ENCODE results near the gene ORAI1. TPM values are rescaled to one million over a fixed set of nuclear protein-coding genes. Genes with fewer than 3 reads are reported as not detected.
"Not testable (repeated sequence)": the region's sequence is repeated elsewhere in the genome, so short reads cannot be mapped to it uniquely, and the experiment has no call there.

ORAI1 gene
- total RNA-seq, 4 donors from 2014 or later, result 6.8 to 15.4 (median 10.7) TPM

DNA sequence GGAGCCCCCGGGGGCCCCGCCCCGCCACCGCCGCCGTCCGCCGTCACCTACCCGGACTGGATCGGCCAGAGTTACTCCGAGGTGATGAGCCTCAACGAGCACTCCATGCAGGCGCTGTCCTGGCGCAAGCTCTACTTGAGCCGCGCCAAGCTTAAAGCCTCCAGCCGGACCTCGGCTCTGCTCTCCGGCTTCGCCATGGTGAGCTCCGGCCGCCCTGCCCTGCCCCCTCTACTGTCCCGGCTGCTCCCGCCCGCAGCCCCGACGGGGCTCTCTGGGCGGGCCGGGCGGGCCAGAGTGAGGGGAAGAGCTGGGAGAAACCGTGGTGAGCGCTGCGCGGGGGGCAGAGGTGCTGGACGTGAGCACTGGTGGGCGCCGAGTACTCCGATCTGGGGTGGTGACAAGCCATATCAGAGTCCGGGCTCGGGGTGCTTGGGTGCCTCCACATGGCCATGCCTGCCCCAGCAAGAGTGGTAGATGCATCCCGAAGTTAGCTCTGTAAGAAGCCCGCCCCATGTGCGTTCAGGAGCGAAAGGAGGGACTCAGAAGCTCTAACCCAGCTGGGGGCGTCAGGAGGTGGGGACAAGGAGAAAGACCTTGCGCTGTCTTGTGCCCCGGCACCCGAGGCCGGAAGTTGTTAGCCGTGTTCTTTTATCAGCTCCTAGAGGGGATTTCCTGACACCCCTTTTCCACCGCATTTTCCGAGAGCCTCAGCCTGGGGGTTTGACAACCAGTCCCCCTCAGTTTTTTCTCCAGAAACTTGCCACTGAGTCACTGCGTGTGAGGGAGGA, 717 bp downstream of the ORAI1 start:
- no peak for TF ChIP-seq CTCF (IDR thresholded peaks at IDR 0.05)
- DNase-seq (ENCODE audit: low spot score) (no peak), ATAC-seq (ENCODE audit: low FRiP score) (peak; percentile 63)

- ATAC-seq (ENCODE audit: low FRiP score) (no peak), DNase-seq (ENCODE audit: low spot score) (no peak)
- TF ChIP-seq CTCF (IDR thresholded peaks at IDR 0.05), result no peak
Observed at GRCh38 chr12:121628037-121628436, 1.7 kb downstream of the ORAI1 start.

DNA sequence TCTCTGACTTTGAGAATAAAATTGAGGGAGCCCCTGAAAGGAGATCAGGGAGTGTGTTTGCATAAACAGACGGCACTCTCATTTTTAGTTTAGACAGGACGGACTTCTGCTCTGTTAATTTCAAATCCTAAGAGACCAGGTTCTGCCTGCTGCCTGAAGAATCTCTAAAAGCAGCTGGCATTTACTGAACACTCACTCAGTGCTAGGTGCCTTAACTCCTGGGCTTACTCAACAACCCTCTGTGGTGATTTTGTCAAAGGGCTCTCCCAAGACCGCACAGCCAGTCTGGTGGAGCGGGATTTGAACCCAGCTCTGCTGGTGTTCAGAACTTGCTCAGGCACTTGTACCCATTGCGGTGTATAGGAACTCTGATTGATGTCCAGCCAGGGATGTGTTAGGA, 2.2 kb downstream of the ORAI1 start:
- no peak for TF ChIP-seq CTCF (IDR thresholded peaks at IDR 0.05)

GRCh38 chr12:121630791-121631355, 4.5 kb downstream of the ORAI1 start:
- no peak for DNase-seq (ENCODE audit: low spot score)
- no peak for TF ChIP-seq CTCF (IDR thresholded peaks at IDR 0.05)
- ATAC-seq (ENCODE audit: low FRiP score), result no peak

More for the DNA sequence above, 2.2 kb downstream of the ORAI1 start:
- ATAC-seq (ENCODE audit: low FRiP score), result no peak
- DNase-seq (ENCODE audit: low spot score), result no peak

DNA sequence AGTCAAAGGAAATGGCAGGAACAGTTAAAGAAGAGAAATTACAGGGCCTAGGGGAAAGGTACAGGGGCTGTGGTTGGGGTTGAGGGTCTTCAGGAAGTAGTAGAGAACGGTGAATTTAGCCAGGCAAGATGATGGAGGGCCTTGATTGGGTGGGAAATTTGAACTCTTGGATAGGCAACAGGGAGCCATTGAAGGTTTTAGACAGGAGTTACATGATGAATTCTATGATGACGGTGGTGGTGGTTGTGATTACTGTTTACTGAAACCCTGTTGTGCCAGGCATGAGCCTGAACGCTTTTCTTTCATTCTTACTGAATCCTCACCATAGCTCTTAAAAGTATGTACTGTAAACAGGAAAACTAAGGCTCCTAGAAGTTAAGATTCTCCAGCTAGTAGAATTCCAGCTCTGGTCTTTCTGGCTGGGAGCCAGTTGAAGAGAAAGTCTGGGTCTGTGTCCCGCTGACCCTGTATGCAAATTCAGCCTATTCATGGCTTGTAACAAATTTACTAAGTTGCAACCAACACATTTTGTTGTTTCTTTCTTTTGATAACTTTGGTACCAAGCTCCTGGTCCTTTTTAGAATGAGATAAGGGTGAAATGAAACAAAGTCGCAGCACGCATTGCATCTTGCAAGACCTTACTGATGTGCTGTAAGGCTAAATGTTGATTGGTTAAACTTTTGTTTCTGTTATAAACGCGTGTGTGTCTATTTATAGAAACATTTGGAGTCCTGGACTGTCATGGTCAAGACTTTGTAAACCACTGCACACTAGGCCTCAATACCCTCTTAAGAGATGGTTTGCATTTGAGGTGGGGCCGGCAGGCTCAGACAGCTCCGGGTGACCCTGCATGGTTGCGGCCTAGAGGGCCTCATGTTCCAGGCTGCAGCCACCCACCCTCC, 6.0 kb downstream of the ORAI1 start:
- ATAC-seq (ENCODE audit: low FRiP score) (no peak), DNase-seq (ENCODE audit: low spot score) (no peak)
- no peak for TF ChIP-seq CTCF (IDR thresholded peaks at IDR 0.05)

DNA sequence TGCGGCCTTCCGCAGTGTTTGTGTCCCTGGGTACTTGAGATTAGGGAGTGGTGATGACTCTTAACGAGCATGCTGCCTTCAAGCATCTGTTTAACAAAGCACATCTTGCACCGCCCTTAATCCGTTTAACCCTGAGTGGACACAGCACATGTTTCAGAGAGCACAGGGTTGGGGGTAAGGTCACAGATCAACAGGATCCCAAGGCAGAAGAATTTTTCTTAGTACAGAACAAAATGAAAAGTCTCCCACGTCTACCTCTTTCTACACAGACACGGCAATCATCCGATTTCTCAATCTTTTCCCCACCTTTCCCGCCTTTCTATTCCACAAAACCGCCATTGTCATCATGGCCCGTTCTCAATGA, 7.5 kb downstream of the ORAI1 start:
- ATAC-seq (ENCODE audit: low FRiP score); DNase-seq (ENCODE audit: low spot score): not testable (repeated sequence)

DNA sequence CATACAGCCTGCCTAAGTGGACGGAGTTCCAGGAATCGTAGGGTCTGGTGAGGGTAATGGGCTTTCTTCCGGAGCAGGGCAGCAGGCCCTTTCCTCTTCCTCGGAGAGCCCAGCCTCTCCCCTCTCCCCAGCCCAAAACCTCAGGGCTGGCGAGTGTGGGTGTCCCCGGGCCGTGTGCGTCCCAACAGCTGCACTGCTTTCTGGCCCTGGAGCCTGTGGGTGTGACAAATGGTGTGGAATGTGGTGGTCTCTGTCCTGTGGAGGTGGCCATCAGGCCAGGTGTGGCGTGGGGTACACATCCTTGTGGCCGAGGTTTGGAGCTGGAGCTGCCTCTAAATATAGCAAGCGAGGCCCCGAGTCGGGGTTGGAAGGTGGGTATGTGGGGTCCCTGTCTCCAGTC, 8.5 kb downstream of the ORAI1 start:
- DNase-seq (ENCODE audit: low spot score), result no peak
- ATAC-seq (ENCODE audit: low FRiP score), result no peak
- no peak for TF ChIP-seq CTCF (IDR thresholded peaks at IDR 0.05)

Data from omental fat pad (tissue), 4 donors.